Fibroblast of pulmonary artery (primary cell): ENCODE results near the gene RAB37.

ENCODE experiments used
- DNase-seq: peaks from one replicate; pipeline ENCODE4 v3.0.0-alpha.2; 2010; ENCODE audit warnings: low read depth
- H3K4me3 ChIP-seq: replicated peaks from 2 replicates; pipeline ENCODE4 v1.5.1; 2011; ENCODE audit warnings: low read depth, mild to moderate bottlenecking, control low read depth, low read length, moderate library complexity
- TF ChIP-seq, protein P1 (sequence below): IDR thresholded peaks from 2 replicates; pipeline ENCODE4 v1.5.1; 2011; ENCODE audit warnings: mild to moderate bottlenecking, control low read depth, low read length, inconsistent platforms; ENCODE audit errors: missing control alignments

Gene RAB37

DNA sequence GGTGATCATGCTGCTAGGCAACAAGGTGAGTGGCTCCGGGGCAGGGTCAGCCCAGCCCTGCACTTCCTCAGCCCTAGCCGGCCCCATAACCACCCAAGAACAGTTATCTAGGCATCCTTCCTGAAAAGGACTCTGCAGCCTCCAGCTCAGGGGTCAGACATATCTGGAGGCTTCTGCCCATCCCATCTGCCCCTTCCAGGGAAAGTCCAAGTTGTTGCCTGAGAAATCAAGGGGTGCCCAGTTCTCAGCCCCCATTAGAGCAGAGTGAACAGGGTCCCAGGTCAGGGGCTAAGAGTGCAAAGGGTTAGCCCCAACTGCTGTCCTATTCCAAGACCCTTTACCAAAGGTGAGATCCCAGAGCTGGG is 7.3 kb downstream of the RAB37 start:
- H3K4me3 ChIP-seq, result no peak overlapping the region
- no peak for DNase-seq
- TF ChIP-seq, protein P1, sequence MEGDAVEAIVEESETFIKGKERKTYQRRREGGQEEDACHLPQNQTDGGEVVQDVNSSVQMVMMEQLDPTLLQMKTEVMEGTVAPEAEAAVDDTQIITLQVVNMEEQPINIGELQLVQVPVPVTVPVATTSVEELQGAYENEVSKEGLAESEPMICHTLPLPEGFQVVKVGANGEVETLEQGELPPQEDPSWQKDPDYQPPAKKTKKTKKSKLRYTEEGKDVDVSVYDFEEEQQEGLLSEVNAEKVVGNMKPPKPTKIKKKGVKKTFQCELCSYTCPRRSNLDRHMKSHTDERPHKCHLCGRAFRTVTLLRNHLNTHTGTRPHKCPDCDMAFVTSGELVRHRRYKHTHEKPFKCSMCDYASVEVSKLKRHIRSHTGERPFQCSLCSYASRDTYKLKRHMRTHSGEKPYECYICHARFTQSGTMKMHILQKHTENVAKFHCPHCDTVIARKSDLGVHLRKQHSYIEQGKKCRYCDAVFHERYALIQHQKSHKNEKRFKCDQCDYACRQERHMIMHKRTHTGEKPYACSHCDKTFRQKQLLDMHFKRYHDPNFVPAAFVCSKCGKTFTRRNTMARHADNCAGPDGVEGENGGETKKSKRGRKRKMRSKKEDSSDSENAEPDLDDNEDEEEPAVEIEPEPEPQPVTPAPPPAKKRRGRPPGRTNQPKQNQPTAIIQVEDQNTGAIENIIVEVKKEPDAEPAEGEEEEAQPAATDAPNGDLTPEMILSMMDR, result no peak

DNA sequence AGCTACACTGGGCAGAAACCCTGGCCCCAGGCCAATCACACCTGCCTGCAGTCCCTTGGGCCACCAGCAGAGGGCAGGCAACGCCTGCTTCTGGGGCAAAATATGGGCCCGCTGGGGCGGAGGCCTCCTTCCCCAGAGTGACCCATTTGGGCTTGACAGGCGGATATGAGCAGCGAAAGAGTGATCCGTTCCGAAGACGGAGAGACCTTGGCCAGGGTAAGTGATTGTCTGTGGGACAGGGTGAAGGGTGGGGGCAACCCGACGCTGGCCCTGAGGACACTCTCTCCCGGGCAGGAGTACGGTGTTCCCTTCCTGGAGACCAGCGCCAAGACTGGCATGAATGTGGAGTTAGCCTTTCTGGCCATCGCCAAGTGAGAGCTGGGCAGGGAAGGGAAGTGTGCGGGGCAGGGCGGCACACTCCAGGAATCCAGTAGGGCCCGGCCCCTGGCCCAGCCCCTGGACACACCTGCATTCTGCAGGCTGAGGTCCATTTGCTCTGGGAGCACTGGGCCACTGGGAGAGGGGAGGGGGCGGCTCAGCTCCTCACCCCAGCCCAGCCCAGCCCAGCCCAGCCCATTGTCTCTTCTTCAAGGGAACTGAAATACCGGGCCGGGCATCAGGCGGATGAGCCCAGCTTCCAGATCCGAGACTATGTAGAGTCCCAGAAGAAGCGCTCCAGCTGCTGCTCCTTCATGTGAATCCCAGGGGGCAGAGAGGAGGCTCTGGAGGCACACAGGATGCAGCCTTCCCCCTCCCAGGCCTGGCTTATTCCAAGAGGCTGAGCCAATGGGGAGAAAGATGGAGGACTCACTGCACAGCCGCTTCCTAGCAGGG is 7.9 kb downstream of the RAB37 start:
- no peak overlapping the region for H3K4me3 ChIP-seq
- TF ChIP-seq, protein P1, result peak; percentile 100
- DNase-seq, result peak; percentile 70

DNA sequence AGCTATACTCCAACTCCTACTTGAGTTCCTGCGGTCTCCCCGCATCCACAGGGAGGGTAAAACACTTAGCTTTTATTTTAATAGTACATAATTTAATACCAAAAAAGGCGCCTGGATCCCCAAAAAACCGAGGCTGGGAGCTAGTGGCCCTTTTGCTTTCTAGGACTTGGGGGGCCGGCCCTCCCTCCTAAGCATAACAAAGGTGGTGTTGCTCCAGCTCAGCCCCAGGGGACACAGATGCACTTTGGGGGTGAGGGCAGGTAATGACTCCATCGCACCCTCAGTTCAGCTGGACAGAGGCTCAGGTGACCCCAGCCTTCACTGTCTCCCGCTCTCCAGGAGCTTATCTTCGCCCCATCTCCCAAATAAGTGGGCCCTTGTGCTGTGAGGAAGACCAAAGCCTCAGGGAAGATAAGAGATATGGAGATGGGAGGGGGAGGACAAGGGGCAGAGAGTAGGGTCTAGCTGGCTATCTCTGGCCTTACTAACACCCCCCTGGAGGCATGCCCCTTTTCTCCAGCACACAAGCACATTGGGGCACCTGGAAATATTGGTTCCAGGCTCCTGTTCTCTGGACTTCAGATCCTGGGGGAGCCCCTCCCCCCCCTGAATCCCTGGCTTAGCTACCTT is 8.6 kb downstream of the RAB37 start:
- no peak overlapping the region for H3K4me3 ChIP-seq
- no peak for DNase-seq
- TF ChIP-seq, protein P1, result no peak

DNA sequence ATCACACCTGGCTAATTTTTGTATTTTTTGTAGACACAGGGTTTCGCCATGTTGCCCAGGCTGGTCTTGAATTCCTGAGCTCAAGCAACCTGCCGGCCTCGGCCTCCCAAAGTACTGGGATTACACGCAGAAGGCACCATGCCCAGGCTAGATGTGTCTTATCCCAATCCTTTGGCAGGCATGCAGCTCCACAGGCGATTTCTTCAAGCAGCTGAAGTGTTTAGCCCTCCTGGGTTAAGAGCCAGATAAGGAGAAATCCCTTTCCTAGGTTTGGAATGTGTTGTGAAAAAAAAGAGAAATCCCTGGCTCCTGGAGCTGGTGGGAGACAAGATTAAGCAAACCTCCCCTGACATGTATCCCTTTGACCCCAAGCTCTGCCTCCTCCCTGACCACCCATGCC is 9.3 kb downstream of the RAB37 start:
- DNase-seq, result no peak
- H3K4me3 ChIP-seq, result no peak overlapping the region
- TF ChIP-seq, protein P1, result no peak

DNA sequence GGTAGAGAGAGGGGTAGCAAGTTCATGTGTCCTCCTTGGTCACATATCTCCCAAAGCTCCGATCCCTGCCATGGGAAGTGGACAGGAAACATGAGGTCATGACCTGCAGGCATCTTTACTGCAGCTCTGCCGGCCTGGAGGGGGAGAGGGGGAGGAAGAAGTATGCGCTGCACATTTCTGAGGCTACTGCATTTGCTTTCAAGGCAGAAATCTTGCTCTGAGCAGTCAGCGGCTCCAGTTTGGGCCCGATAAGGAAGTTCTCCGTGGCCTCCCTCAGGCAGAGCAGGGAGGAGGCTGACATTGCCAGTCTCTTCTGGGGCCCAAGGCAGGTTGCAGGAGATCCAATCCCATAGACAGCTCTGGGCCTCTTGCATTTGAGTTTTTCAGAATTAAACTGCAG is 9.9 kb downstream of the RAB37 start:
- TF ChIP-seq, protein P1, result no peak
- DNase-seq, result no peak
- no peak overlapping the region for H3K4me3 ChIP-seq

DNA sequence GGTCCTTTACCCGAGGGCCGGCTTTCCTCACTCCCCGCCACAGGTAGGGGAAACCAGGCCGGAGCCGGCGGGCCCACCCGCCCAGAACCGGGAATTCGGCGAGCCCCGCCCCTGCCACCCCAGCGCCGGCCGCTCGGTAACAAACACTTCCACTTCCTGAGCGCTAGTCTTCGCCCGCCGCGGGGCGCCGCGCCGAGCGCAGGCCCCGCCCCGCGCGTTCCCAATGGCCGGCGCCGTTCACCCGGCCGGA is 11.1 kb downstream of the RAB37 start:
- no peak for DNase-seq
- TF ChIP-seq, protein P1, result no peak
- peak overlapping the region; percentile 58 for H3K4me3 ChIP-seq
